Tibial artery (tissue), 4 donors: ENCODE results near the gene DDX50.

Source experiments
- DNase-seq, 2 donors: peaks; one replicate each; pipeline ENCODE4 v3.0.0-alpha.2; 2019
- H3K27ac ChIP-seq, 2 donors: fragments of 200-600 bp; sonication (generic) in 1 of 2; 1 replicate in 1 of 2; 2 replicates in 1 of 2; pipeline ENCODE4 v1.5.1; 2018 to 2019; ENCODE audit warnings: mild to moderate bottlenecking in 1 of 2
- H3K27me3 ChIP-seq, 2 donors: fragments of 200-600 bp; sonication (generic) in 1 of 2; one replicate each; pipeline versions ENCODE4 v1.5.1 to v1.6.0; 2016 to 2019
- H3K36me3 ChIP-seq, 3 donors: fragments of 200-600 bp; sonication (generic) in 2 of 3; one replicate each; pipeline ENCODE4 v1.5.1; 2016 to 2019; ENCODE audit warnings: mild to moderate bottlenecking in 2 of 3
- H3K4me1 ChIP-seq, 4 donors: fragments of 200-600 bp; sonication (generic) in 2 of 4; 1 replicate in 3 of 4; 2 replicates in 1 of 4; pipeline ENCODE4 v1.5.1; 2016 to 2019
- H3K4me3 ChIP-seq, 2 donors: fragments of 200-600 bp; sonication (generic) in 1 of 2; 1 replicate in 1 of 2; 2 replicates in 1 of 2; pipeline ENCODE4 v1.5.1; 2018 to 2019; ENCODE audit warnings: mild to moderate bottlenecking in 2 of 2
- H3K9me3 ChIP-seq, 3 donors: fragments of 200-600 bp; sonication (generic) in 1 of 3; one replicate each; pipeline ENCODE4 v1.5.1; 2016 to 2019
- CTCF ChIP-seq, 2 experiments: fragments of 200-600 bp in 1 of 2; fragments of 450-650 bp in 1 of 2; IDR thresholded peaks; one replicate each; pipeline ENCODE4 v1.5.1; 2017 to 2019; ENCODE audit warnings: antibody characterized with exemption in 2 of 2, mild to moderate bottlenecking in 1 of 2, moderate library complexity in 1 of 2
- intact Hi-C: fragments of 100-400 bp; cut with DNase I; formaldehyde crosslinking; loops from one replicate; pipeline ENCODE4 v1.15.0; 2023; ENCODE audit warnings: low total_unique reads

Gene DDX50

DNA sequence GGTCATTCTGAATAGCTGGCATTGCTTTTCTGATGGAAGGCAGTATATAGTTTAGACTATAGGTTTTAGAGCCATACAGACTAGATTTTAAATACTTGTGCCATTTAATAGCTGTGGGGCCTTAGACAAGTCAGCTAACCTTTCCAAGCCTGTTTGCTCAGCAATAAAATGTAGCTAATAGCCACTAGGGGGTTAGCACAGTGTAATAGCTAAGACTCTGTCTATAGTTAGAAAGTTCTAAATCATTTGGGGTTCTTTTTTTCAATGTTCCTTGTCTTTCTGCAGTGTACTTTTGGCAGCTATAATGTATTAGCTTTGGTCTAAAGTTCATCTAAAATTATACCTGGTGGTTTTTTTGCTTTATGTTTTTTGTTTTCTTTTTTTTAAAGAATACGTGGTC, 80.0 kb downstream of the DDX50 start:
- Histone ChIP-seq H3K4me1 (no peaks in the 10 kb centered on the region), H3K36me3 (peaks cover 47 to 90% (median 71%) of the 10 kb centered on the region in 3 donors), H3K9me3 (no peaks in the 10 kb centered on the region), H3K27me3 (no peaks in the 10 kb centered on the region), H3K4me3 (no peak overlapping the region), H3K27ac (no peak overlapping the region)
- intact Hi-C loops: loop anchor here (10.0 kb wide), 1 partner anchor 114 kb away; no protein-coding TSS in a partner anchor
- peak; percentile 15 to 21 for TF ChIP-seq CTCF (IDR thresholded peaks at IDR 0.05)
- DNase-seq: no peak

DNA sequence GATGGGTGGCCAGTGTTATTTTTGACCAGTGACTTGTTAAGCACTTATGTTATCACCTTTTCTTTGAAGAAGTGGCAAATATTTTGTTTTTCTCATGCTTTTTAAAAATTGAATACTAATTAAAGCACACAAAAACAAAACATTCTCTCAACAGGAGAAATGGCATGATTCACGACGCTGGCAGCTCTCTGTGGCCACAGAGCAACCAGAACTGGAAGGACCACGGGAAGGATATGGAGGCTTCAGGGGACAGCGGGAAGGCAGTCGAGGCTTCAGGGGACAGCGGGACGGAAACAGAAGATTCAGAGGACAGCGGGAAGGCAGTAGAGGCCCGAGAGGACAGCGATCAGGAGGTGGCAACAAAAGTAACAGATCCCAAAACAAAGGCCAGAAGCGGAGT, 81.3 kb downstream of the DDX50 start:
- intact Hi-C loops: loop anchor here (10.0 kb wide), 1 partner anchor 112 kb away; no protein-coding TSS in a partner anchor
- no peak for DNase-seq
- Histone ChIP-seq H3K4me3 (no peak overlapping the region), H3K27ac (no peak overlapping the region), H3K27me3 (no peaks in the 10 kb centered on the region), H3K36me3 (peaks cover 36 to 77% (median 60%) of the 10 kb centered on the region in 3 donors), H3K9me3 (no peaks in the 10 kb centered on the region), H3K4me1 (no peaks in the 10 kb centered on the region)
- no peak for TF ChIP-seq CTCF (IDR thresholded peaks at IDR 0.05)

DNA sequence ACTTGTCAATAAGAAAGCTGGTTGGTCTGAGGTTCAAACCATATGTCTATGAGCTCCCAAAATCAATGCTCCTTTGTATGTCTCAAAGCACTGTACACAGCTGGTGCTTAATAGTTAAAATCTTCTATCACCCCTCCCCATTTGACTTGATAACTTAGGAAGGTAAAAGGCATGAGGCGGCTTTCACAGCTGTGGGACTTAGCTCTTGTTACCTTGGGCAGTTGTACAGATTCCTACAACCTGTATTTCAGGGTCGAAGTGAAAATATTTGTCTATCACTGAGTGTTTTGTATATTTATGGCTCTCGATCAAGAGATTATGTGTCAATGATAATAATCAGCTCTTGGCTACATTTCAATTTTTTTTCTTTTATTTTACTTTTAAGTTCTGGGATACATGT, 86.5 kb downstream of the DDX50 start:
- Histone ChIP-seq H3K9me3 (no peaks in the 10 kb centered on the region), H3K27ac (no peak overlapping the region), H3K4me3 (no peak overlapping the region), H3K27me3 (no peaks in the 10 kb centered on the region), H3K4me1 (peaks cover 0 to 35% (median 32%) of the 10 kb centered on the region in 4 donors), H3K36me3 (peaks cover 9 to 29% (median 10%) of the 10 kb centered on the region in 3 donors)
- TF ChIP-seq CTCF (IDR thresholded peaks at IDR 0.05): no peak
- intact Hi-C loops: loop anchor here (10.0 kb wide), 1 partner anchor 107 kb away; no protein-coding TSS in a partner anchor
- no peak for DNase-seq

- intact Hi-C loops: loop anchor here (10.0 kb wide), 1 partner anchor 106 kb away; no protein-coding TSS in a partner anchor
- no peaks in the 10 kb centered on the region for H3K27me3 ChIP-seq
- H3K36me3 ChIP-seq: peaks cover 0 to 17% (median 5%) of the 10 kb centered on the region in 3 donors
- peak; percentile 32 to 39 for TF ChIP-seq CTCF (IDR thresholded peaks at IDR 0.05)
- H3K4me1 ChIP-seq: peaks cover 0 to 46% (median 42%) of the 10 kb centered on the region in 4 donors
- H3K9me3 ChIP-seq: no peaks in the 10 kb centered on the region
- DNase-seq: peak; percentile 97 to 98
- peak within 1 kb of the TSS; percentile 90 to 98 for H3K27ac ChIP-seq
- H3K4me3 ChIP-seq: peak within 1 kb of the TSS; percentile 80 to 99
Measured at GRCh38 chr10:68988530-68989316, 87.6 kb downstream of the DDX50 start, which contains the start of gene KIFBP. Gene KIFBP, plus strand, starts transcription at chr10:68988803. Its CDS starts 30 bp downstream, at chr10:68988833.

GRCh38 chr10:68989317-68989990, 88.3 kb downstream of the DDX50 start:
- no peak for TF ChIP-seq CTCF (IDR thresholded peaks at IDR 0.05)
- intact Hi-C loops: loop anchor here (10.0 kb wide), 1 partner anchor 105 kb away; no protein-coding TSS in a partner anchor
- DNase-seq: peak in 1 of 2 donors; percentile 68
- Histone ChIP-seq H3K27me3 (no peaks in the 10 kb centered on the region), H3K4me3 (peak overlapping the region; percentile 80 to 99), H3K36me3 (peaks cover 0 to 10% (median 5%) of the 10 kb centered on the region in 3 donors), H3K9me3 (no peaks in the 10 kb centered on the region), H3K4me1 (peaks cover 0 to 51% (median 45%) of the 10 kb centered on the region in 4 donors), H3K27ac (peak overlapping the region; percentile 90 to 98)
